ENCODE data around the gene CRTAC1.

The CRTAC1 gene

DNA sequence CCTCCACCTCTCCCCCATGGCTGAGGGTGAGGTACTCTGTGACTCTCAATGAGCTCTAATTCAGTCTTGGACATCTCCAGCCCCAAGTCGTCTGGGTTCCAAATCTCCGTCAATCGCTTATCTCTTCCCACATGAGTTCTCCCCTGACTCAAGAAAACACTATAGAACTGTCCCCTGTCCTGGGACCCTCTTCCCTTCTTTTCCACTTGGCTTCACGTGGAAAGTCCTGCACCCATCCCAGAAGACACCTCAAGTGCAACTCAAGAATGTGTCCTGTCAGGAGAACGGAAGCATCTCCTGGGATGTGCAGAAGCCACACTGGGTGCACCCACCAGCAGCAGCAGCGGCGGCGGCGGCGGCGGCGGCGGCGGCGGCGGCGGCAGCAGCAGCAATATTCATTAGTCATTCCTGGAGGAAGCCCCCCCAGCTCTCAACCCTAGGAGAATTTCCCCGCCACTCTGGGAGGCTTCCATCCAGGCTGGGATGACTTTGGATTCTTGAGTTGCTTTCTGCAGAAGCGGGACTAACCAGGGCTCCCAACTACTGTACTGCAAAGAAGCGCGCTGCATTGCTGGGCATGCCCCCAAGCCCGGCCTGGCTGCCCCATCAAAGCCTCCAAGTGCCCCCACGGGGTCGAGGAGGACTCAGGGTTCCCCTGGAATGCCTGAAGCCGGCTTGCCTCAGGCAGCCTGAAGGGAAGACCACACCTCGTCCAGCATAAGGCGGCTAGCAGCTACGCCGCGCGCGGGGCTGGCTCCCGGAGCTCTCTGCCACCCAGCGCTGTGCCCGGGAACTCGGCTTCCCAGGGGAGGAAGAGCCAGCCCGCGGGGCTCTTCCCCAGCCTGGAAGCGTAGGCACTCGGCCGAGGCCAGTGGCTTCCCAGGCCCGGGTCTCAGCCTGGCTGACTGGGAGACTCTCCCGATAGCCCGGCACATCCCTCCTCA, 1.0 kb downstream of the CRTAC1 start:
- peak; percentile 29 for DNase-seq (ENCODE audit: low spot score)
- H2BK15ac ChIP-seq (ENCODE audit: low read length) = no peak overlapping the region
- H3K27ac ChIP-seq (replicated peaks; ENCODE audit: low read length) = no peak overlapping the region
- H2BK12ac ChIP-seq (ENCODE audit: low read length) = no peak overlapping the region
- H3K9me3 ChIP-seq (replicated peaks in 1 of 2; ENCODE audit: control insufficient read depth in 2 of 2, insufficient read depth in 1 of 2, low read depth in 1 of 2, low read length in 2 of 2) = peaks cover 0 to 3% of the 10 kb centered on the region in 2 donors
- peak overlapping the region; percentile 81 for H3K18ac ChIP-seq (ENCODE audit: low read length)
- no peaks in the 10 kb centered on the region for H3K36me3 ChIP-seq (replicated peaks in 1 of 2; ENCODE audit: control insufficient read depth in 2 of 2, insufficient read depth in 2 of 2, low read length in 2 of 2)
- peak overlapping the region; percentile 93 for H2AFZ ChIP-seq (ENCODE audit: low read length)
- H2AK5ac ChIP-seq (ENCODE audit: low read depth, low read length) = no peak overlapping the region
- peak overlapping the region; percentile 25 to 78 for H3K4me3 ChIP-seq (ENCODE audit: low read length in 2 of 2)
- no CpG with 5 or more reads among the region's 44 CpGs for WGBS, 2 donors (ENCODE audit: extremely low coverage in 2 of 2, insufficient read length in 2 of 2, insufficient replicate concordance in 1 of 2)
- H3K14ac ChIP-seq (ENCODE audit: low read length) = peak overlapping the region; percentile 51
- no peak overlapping the region for H3K23ac ChIP-seq (ENCODE audit: low read depth, low read length, poor library complexity)
- H4K8ac ChIP-seq (ENCODE audit: low read depth, low read length) = no peak overlapping the region
- H3K9ac ChIP-seq (ENCODE audit: low read depth, low read length, poor library complexity) = peak overlapping the region; percentile 87
- H3K79me1 ChIP-seq (ENCODE audit: low read depth, low read length) = no peaks in the 10 kb centered on the region
- H3K4me1 ChIP-seq (ENCODE audit: control insufficient read depth in 2 of 2, insufficient read depth in 1 of 2, low read depth in 1 of 2, low read length in 2 of 2) = peaks cover 5 to 7% of the 10 kb centered on the region in 2 donors
- H2BK120ac ChIP-seq (ENCODE audit: low read depth, low read length) = no peak overlapping the region
- no peak overlapping the region for H3K4ac ChIP-seq (ENCODE audit: low read length)
- H3K27me3 ChIP-seq (ENCODE audit: control insufficient read depth in 3 of 3, insufficient read depth in 3 of 3, low read depth in 1 of 3, low read length in 3 of 3) = peaks cover 13 to 81% (median 57%) of the 10 kb centered on the region in 3 experiments
- no peak overlapping the region for H2BK5ac ChIP-seq (ENCODE audit: low read length)
- no peak overlapping the region for H4K91ac ChIP-seq (ENCODE audit: low read depth, low read length, poor library complexity)
- H3K4me2 ChIP-seq (ENCODE audit: insufficient read depth, low read length, poor library complexity, severe bottlenecking) = peak overlapping the region; percentile 98

DNA sequence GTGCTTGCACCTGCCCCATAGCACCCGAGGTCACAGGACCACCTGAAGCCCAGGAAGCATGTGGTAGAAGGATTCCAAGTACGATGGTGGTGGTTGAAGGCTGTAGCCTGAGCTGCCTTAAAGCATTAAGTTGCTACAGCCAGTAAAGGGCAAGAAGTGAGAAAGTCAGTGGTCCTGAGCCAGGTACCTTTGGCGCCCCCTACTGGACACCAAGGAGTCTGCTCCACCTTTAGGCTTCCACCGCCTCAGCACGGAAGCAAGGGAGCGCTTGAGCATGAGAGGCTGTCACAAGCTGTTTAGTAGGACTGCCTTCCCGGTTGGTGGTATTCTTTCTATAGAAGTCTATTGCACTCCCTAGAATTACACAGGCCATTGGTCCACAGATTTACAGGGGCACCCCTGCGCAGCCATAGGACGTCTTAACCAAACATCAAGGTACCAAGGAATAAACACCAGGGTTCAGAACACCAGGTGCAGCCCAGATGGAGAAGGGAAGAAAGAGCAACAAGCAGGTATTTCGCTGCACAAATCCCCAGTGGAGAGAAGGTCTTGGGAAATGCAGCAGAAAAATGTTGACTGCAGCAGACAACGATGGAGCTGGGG, 2.2 kb downstream of the CRTAC1 start:
- Histone ChIP-seq H3K4me1 (ENCODE audit: control insufficient read depth in 2 of 2, insufficient read depth in 1 of 2, low read depth in 1 of 2, low read length in 2 of 2) (peaks cover 5 to 7% of the 10 kb centered on the region in 2 donors), H4K91ac (ENCODE audit: low read depth, low read length, poor library complexity) (no peak overlapping the region), H2BK12ac (ENCODE audit: low read length) (no peak overlapping the region), H3K36me3 (replicated peaks in 1 of 2; ENCODE audit: control insufficient read depth in 2 of 2, insufficient read depth in 2 of 2, low read length in 2 of 2) (no peaks in the 10 kb centered on the region), H2BK5ac (ENCODE audit: low read length) (no peak overlapping the region), H3K23ac (ENCODE audit: low read depth, low read length, poor library complexity) (no peak overlapping the region), H2BK120ac (ENCODE audit: low read depth, low read length) (no peak overlapping the region), H3K4ac (ENCODE audit: low read length) (no peak overlapping the region), H2AFZ (ENCODE audit: low read length) (no peak overlapping the region), H3K9me3 (replicated peaks in 1 of 2; ENCODE audit: control insufficient read depth in 2 of 2, insufficient read depth in 1 of 2, low read depth in 1 of 2, low read length in 2 of 2) (peaks cover 0 to 3% of the 10 kb centered on the region in 2 donors), H3K4me2 (ENCODE audit: insufficient read depth, low read length, poor library complexity, severe bottlenecking) (no peak overlapping the region), H2AK5ac (ENCODE audit: low read depth, low read length) (no peak overlapping the region), H4K8ac (ENCODE audit: low read depth, low read length) (no peak overlapping the region), H3K4me3 (ENCODE audit: low read length in 2 of 2) (no peak overlapping the region), H3K79me1 (ENCODE audit: low read depth, low read length) (no peaks in the 10 kb centered on the region), H3K27me3 (ENCODE audit: control insufficient read depth in 3 of 3, insufficient read depth in 3 of 3, low read depth in 1 of 3, low read length in 3 of 3) (peaks cover 13 to 81% (median 46%) of the 10 kb centered on the region in 3 experiments), H3K27ac (replicated peaks; ENCODE audit: low read length) (no peak overlapping the region), H3K9ac (ENCODE audit: low read depth, low read length, poor library complexity) (no peak overlapping the region), H3K18ac (ENCODE audit: low read length) (no peak overlapping the region), H2BK15ac (ENCODE audit: low read length) (no peak overlapping the region), H3K14ac (ENCODE audit: low read length) (no peak overlapping the region)
- peak; percentile 83 for DNase-seq (ENCODE audit: low spot score)
- WGBS, 2 donors (ENCODE audit: extremely low coverage in 2 of 2, insufficient read length in 2 of 2, insufficient replicate concordance in 1 of 2) = no CpG with 5 or more reads among the region's 11 CpGs

DNA sequence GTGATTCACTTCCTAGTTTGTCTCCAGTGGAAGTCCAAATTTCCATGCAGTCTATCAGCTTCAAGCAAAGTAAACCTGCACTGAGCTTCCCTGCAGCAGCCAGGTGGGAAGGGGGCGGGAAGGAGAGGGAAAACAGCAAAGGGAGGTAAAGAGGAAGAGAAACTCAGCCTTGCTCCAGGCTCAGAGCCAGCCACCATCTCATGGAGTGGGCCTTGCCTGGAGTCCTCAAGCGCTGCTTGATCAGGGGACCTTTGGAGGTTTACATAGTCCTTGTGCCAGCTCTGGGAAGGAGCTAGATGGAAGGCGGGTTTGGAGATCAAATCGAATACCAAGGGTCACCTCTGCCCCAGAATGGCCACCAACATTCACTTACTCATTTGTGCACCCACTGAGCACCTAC, 7.4 kb downstream of the CRTAC1 start:
- H3K27me3 ChIP-seq (ENCODE audit: control insufficient read depth in 3 of 3, insufficient read depth in 3 of 3, low read depth in 1 of 3, low read length in 3 of 3) = peaks cover 0 to 62% (median 3%) of the 10 kb centered on the region in 3 experiments
- H4K91ac ChIP-seq (ENCODE audit: low read depth, low read length, poor library complexity) = no peak overlapping the region
- H3K79me1 ChIP-seq (ENCODE audit: low read depth, low read length) = no peaks in the 10 kb centered on the region
- no peak overlapping the region for H2AFZ ChIP-seq (ENCODE audit: low read length)
- no peak overlapping the region for H2BK5ac ChIP-seq (ENCODE audit: low read length)
- H3K4me1 ChIP-seq (ENCODE audit: control insufficient read depth in 2 of 2, insufficient read depth in 1 of 2, low read depth in 1 of 2, low read length in 2 of 2) = peaks cover 0 to 1% of the 10 kb centered on the region in 2 donors
- no peak overlapping the region for H3K18ac ChIP-seq (ENCODE audit: low read length)
- no peak overlapping the region for H2BK120ac ChIP-seq (ENCODE audit: low read depth, low read length)
- H3K4me3 ChIP-seq (ENCODE audit: low read length in 2 of 2) = no peak overlapping the region
- H3K36me3 ChIP-seq (replicated peaks in 1 of 2; ENCODE audit: control insufficient read depth in 2 of 2, insufficient read depth in 2 of 2, low read length in 2 of 2) = no peaks in the 10 kb centered on the region
- H4K8ac ChIP-seq (ENCODE audit: low read depth, low read length) = no peak overlapping the region
- no peak overlapping the region for H3K27ac ChIP-seq (replicated peaks; ENCODE audit: low read length)
- H3K4ac ChIP-seq (ENCODE audit: low read length) = no peak overlapping the region
- WGBS, 2 donors (ENCODE audit: extremely low coverage in 2 of 2, insufficient read length in 2 of 2, insufficient replicate concordance in 1 of 2) = no CpG with 5 or more reads among the region's 4 CpGs
- H2BK12ac ChIP-seq (ENCODE audit: low read length) = no peak overlapping the region
- no peak overlapping the region for H3K4me2 ChIP-seq (ENCODE audit: insufficient read depth, low read length, poor library complexity, severe bottlenecking)
- H2AK5ac ChIP-seq (ENCODE audit: low read depth, low read length) = no peak overlapping the region
- DNase-seq (ENCODE audit: low spot score) = no peak
- no peak overlapping the region for H3K23ac ChIP-seq (ENCODE audit: low read depth, low read length, poor library complexity)
- no peak overlapping the region for H3K9ac ChIP-seq (ENCODE audit: low read depth, low read length, poor library complexity)
- H2BK15ac ChIP-seq (ENCODE audit: low read length) = no peak overlapping the region
- no peaks in the 10 kb centered on the region for H3K9me3 ChIP-seq (replicated peaks in 1 of 2; ENCODE audit: control insufficient read depth in 2 of 2, insufficient read depth in 1 of 2, low read depth in 1 of 2, low read length in 2 of 2)
- no peak overlapping the region for H3K14ac ChIP-seq (ENCODE audit: low read length)

DNA sequence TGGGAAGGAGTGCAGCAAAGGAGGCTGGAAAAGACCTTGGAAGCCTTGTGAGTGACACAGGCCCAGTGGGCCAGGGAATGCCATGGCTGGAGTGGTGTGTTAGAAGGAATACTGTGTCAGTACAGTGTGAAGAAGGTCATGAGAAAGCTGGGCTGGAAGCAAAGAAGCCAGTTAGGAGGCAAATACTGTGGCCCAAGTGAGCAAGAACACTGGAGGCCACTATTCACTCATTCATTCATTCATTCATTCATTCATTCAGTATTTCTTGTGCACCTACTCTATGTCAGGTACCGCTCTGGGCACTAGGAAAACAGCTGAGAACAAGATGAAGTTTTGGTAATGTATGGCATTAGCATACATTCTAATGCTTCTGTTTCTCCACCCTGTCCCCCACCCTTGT, 9.6 kb downstream of the CRTAC1 start:
- no peaks in the 10 kb centered on the region for H3K9me3 ChIP-seq (replicated peaks in 1 of 2; ENCODE audit: control insufficient read depth in 2 of 2, insufficient read depth in 1 of 2, low read depth in 1 of 2, low read length in 2 of 2)
- H2BK15ac ChIP-seq (ENCODE audit: low read length) = no peak overlapping the region
- H3K4me1 ChIP-seq (ENCODE audit: control insufficient read depth in 2 of 2, insufficient read depth in 1 of 2, low read depth in 1 of 2, low read length in 2 of 2) = no peaks in the 10 kb centered on the region
- no peak overlapping the region for H2AK5ac ChIP-seq (ENCODE audit: low read depth, low read length)
- no peak overlapping the region for H3K4me3 ChIP-seq (ENCODE audit: low read length in 2 of 2)
- peaks cover 0 to 58% (median 0%) of the 10 kb centered on the region in 3 experiments for H3K27me3 ChIP-seq (ENCODE audit: control insufficient read depth in 3 of 3, insufficient read depth in 3 of 3, low read depth in 1 of 3, low read length in 3 of 3)
- H3K79me1 ChIP-seq (ENCODE audit: low read depth, low read length) = no peaks in the 10 kb centered on the region
- no peak overlapping the region for H3K14ac ChIP-seq (ENCODE audit: low read length)
- H3K9ac ChIP-seq (ENCODE audit: low read depth, low read length, poor library complexity) = no peak overlapping the region
- H3K36me3 ChIP-seq (replicated peaks in 1 of 2; ENCODE audit: control insufficient read depth in 2 of 2, insufficient read depth in 2 of 2, low read length in 2 of 2) = no peaks in the 10 kb centered on the region
- no peak overlapping the region for H3K18ac ChIP-seq (ENCODE audit: low read length)
- H3K23ac ChIP-seq (ENCODE audit: low read depth, low read length, poor library complexity) = no peak overlapping the region
- no peak for DNase-seq (ENCODE audit: low spot score)
- H2BK12ac ChIP-seq (ENCODE audit: low read length) = no peak overlapping the region
- no peak overlapping the region for H4K91ac ChIP-seq (ENCODE audit: low read depth, low read length, poor library complexity)
- no peak overlapping the region for H3K4me2 ChIP-seq (ENCODE audit: insufficient read depth, low read length, poor library complexity, severe bottlenecking)
- H3K4ac ChIP-seq (ENCODE audit: low read length) = no peak overlapping the region
- H2BK5ac ChIP-seq (ENCODE audit: low read length) = no peak overlapping the region
- no peak overlapping the region for H2BK120ac ChIP-seq (ENCODE audit: low read depth, low read length)
- H3K27ac ChIP-seq (replicated peaks; ENCODE audit: low read length) = no peak overlapping the region
- H4K8ac ChIP-seq (ENCODE audit: low read depth, low read length) = no peak overlapping the region
- no peak overlapping the region for H2AFZ ChIP-seq (ENCODE audit: low read length)
- WGBS, 2 donors (ENCODE audit: extremely low coverage in 2 of 2, insufficient read length in 2 of 2, insufficient replicate concordance in 1 of 2) = no CpG with 5 or more reads among the region's 1 CpG

Measured in neuronal stem cell (in vitro differentiated cells).